H1 (cell line): ENCODE data around the gene CTNNA3. TPM values are rescaled to one million over a fixed set of nuclear protein-coding genes. Genes with fewer than 3 reads are reported as not detected.

ENCODE experiments used
- CHD7 ChIP-seq: fragments of 300-600 bp; sonication (generic); IDR thresholded peaks from 2 replicates; pipeline ENCODE4 v1.7.1; 2012; ENCODE audit warnings: low read length, moderate library complexity, mild to moderate bottlenecking, inconsistent platforms; ENCODE audit not compliant: insufficient replicate concordance
- GABPA ChIP-seq: IDR thresholded peaks from 2 replicates; pipeline ENCODE4 v1.6.1; 2011; ENCODE audit warnings: mild to moderate bottlenecking, low read length, moderate library complexity, borderline replicate concordance; ENCODE audit not compliant: insufficient read depth
- GTF2F1 ChIP-seq: IDR thresholded peaks from 2 replicates; pipeline ENCODE4 v1.6.1; 2012; ENCODE audit warnings: low read depth, low read length, improper control_type of control experiment, borderline replicate concordance
- HDAC2 ChIP-seq, 2 experiments: fragments of 300-600 bp in 1 of 2; sonication (generic) in 1 of 2; IDR thresholded peaks; 2 replicates each; pipeline ENCODE4 v1.6.1; 2011 to 2012; ENCODE audit warnings: low read depth in 2 of 2, low read length in 2 of 2, mild to moderate bottlenecking in 2 of 2, moderate library complexity in 2 of 2, borderline replicate concordance in 1 of 2, inconsistent platforms in 1 of 2
- KDM4A ChIP-seq: IDR thresholded peaks from one replicate; pipeline ENCODE4 v1.7.1; 2012; ENCODE audit warnings: low read depth, mild to moderate bottlenecking, moderate library complexity, low read length, inconsistent platforms; ENCODE audit not compliant: severe bottlenecking
- TAF1 ChIP-seq: IDR thresholded peaks from 2 replicates; pipeline ENCODE4 v1.6.1; 2011; ENCODE audit warnings: mild to moderate bottlenecking, low read depth, low read length
- polyA plus RNA-seq, 7 experiments: library from polyadenylated mRNA; depleted of rRNA in 3 of 7; stranded (reverse) in 5 of 7; unstranded in 2 of 7; fragments of >200 nt in 5 of 7; fragments of 200-250 nt in 2 of 7; gene quantifications; 1 replicate in 5 of 7; 2 replicates in 1 of 7; 4 replicates in 1 of 7; pipeline versions ENCODE4 v1.2.1 to v1.2.3, GENCODE V29; 2011 to 2013; ENCODE audit warnings: missing spikeins in 2 of 7, mixed read lengths in 2 of 7
- total RNA-seq: library from RNA; stranded (reverse); fragmentation: NEBNext Ultra II Directional; extraction: Animal tissue kit (Norgen Biotek cat#: 25700); gene quantifications from 2 replicates; pipeline ENCODE4 v1.2.1, GENCODE V29; 2021

CTNNA3 gene
- total and polyA plus RNA-seq, 2 of the 8 experiments (the other 6 are each of a cell fraction or from before 2014, with no cell fraction given) = 1.3 to 1.5 TPM

- TF ChIP-seq CHD7 = no peak
- TF ChIP-seq GABPA = no peak
- TF ChIP-seq GTF2F1 = no peak
- TF ChIP-seq HDAC2 (IDR thresholded peaks at IDR 0.05; ENCODE audit: borderline replicate concordance in 1 of 2, low read depth in 2 of 2, low read length in 2 of 2) = no peak
- TF ChIP-seq TAF1 = no peak
- TF ChIP-seq KDM4A = no peak
Observed at GRCh38 chr10:66625709-66626590, 1070.0 kb downstream of the CTNNA3 start (continued).
